H1 (cell line): ENCODE measurements around the gene PAX6. TPM values are rescaled to one million over a fixed set of nuclear protein-coding genes. Genes with fewer than 3 reads are reported as not detected.
A peak's percentile ranks its signal among the peaks of the same experiment; 100 is the strongest.

Experiments
- CTCF ChIA-PET: fragments of 300-600 bp; sonication (Branson Sonifier 250); formaldehyde crosslinking; loops from one replicate; lab custom pipeline; 2021; ENCODE audit not compliant: partially characterized antibody; lab: Charles Lee
- POLR2A ChIA-PET: fragments of 300-600 bp; sonication (Branson Sonifier 250); formaldehyde crosslinking; loops from one replicate; lab custom pipeline; 2021; ENCODE audit warnings: inconsistent platforms; ENCODE audit not compliant: partially characterized antibody; lab: Charles Lee
- DNase-seq, 2 experiments: peaks; one replicate each; pipeline versions ENCODE4 v3.0.0 to v3.0.0-alpha.2; 2010 to 2022; ENCODE audit warnings: low spot score in 2 of 2, low read depth in 1 of 2, mixed read lengths in 1 of 2
- FAIRE-seq: peaks from 2 replicates; lab custom pipeline; 2011; peaks lifted over from hg19 to GRCh38; lab: Jason Lieb, UNC
- H2AFZ ChIP-seq: 2 replicates; pipeline ENCODE4 v1.8.1; 2012; ENCODE audit warnings: low read length, inconsistent platforms
- H2AK5ac ChIP-seq: 2 replicates; pipeline ENCODE4 v1.6.1; 2013; ENCODE audit warnings: low read depth, low read length
- H2BK120ac ChIP-seq: replicated peaks from 2 replicates; pipeline ENCODE3; 2013; ENCODE audit warnings: low read depth, low read length, inconsistent platforms
- H2BK12ac ChIP-seq: 2 replicates; pipeline ENCODE4 v1.6.1; 2013; ENCODE audit warnings: low read depth, low read length
- H2BK15ac ChIP-seq: 2 replicates; pipeline ENCODE4 v1.6.1; 2013; ENCODE audit warnings: low read length
- H2BK20ac ChIP-seq: 2 replicates; pipeline ENCODE4 v1.6.1; 2013; ENCODE audit warnings: low read length
- H2BK5ac ChIP-seq: 2 replicates; pipeline ENCODE4 v1.6.1; 2013; ENCODE audit warnings: low read depth, low read length
- H3K14ac ChIP-seq: 2 replicates; pipeline ENCODE4 v1.6.1; 2013; ENCODE audit warnings: inconsistent platforms; ENCODE audit not compliant: insufficient read length
- H3K18ac ChIP-seq: 2 replicates; pipeline ENCODE4 v1.6.1; 2013; ENCODE audit warnings: low read length; ENCODE audit errors: extremely low read depth
- H3K23ac ChIP-seq: 2 replicates; pipeline ENCODE4 v1.6.1; 2013; ENCODE audit warnings: inconsistent platforms; ENCODE audit not compliant: insufficient read length
- H3K23me2 ChIP-seq: 2 replicates; pipeline ENCODE4 v1.6.1; 2013; ENCODE audit warnings: low read depth, low read length
- H3K27ac ChIP-seq: 2 replicates; pipeline ENCODE4 v1.6.1; 2011; ENCODE audit warnings: low read depth, low read length, inconsistent platforms
- H3K27me3 ChIP-seq, 4 experiments: replicated peaks in 1 of 4; 1 replicate in 1 of 4; 2 replicates in 3 of 4; pipeline versions ENCODE4 v1.6.1 to v1.8.1; 2011 to 2013; ENCODE audit warnings: low read length in 3 of 4, mild to moderate bottlenecking in 3 of 4, inconsistent platforms in 2 of 4, mixed read lengths in 2 of 4, moderate library complexity in 1 of 4; ENCODE audit not compliant: control insufficient read depth in 3 of 4, insufficient read depth in 3 of 4; ENCODE audit errors: extremely low read depth in 1 of 4
- H3K36me3 ChIP-seq, 4 experiments: 2 replicates each; pipeline versions ENCODE4 v1.6.1 to v1.8.1; 2011 to 2013; ENCODE audit warnings: mild to moderate bottlenecking in 4 of 4, low read length in 3 of 4, moderate library complexity in 2 of 4, control low read depth in 1 of 4, inconsistent platforms in 1 of 4; ENCODE audit not compliant: insufficient read depth in 4 of 4, control insufficient read depth in 2 of 4
- H3K4ac ChIP-seq: replicated peaks from 2 replicates; pipeline ENCODE3; 2013; ENCODE audit warnings: low read length, low read depth, mixed read lengths, inconsistent platforms; ENCODE audit not compliant: insufficient read length
- H3K4me1 ChIP-seq, 4 experiments: replicated peaks in 1 of 4; 1 replicate in 1 of 4; 2 replicates in 3 of 4; pipeline versions ENCODE4 v1.6.1 to v1.8.1; 2011 to 2013; ENCODE audit warnings: low read length in 3 of 4, inconsistent platforms in 2 of 4, mixed read lengths in 1 of 4; ENCODE audit not compliant: insufficient read depth in 4 of 4, control insufficient read depth in 3 of 4
- H3K4me2 ChIP-seq, 2 experiments: 2 replicates each; pipeline versions ENCODE4 v1.6.1 to v1.8.1; 2011 to 2013; ENCODE audit warnings: low read depth in 2 of 2, low read length in 2 of 2, control low read depth in 1 of 2, inconsistent platforms in 1 of 2, mild to moderate bottlenecking in 1 of 2; ENCODE audit not compliant: insufficient read depth in 1 of 2
- H3K4me3 ChIP-seq, 4 experiments: fragments of 200-600, 300-600 bp in 1 of 4; sonication (generic), shearing (Covaris generic), sonication (Bioruptor Twin) in 1 of 4; 2 replicates each; pipeline versions ENCODE4 v1.5.1 to v1.8.1; 2011 to 2016; ENCODE audit warnings: low read length in 4 of 4, low read depth in 3 of 4, control low read depth in 2 of 4, inconsistent platforms in 2 of 4, mild to moderate bottlenecking in 2 of 4, mixed read lengths in 1 of 4, moderate library complexity in 1 of 4; ENCODE audit not compliant: insufficient read depth in 2 of 4; ENCODE audit errors: extremely low read depth in 1 of 4
- H3K56ac ChIP-seq: replicated peaks from 2 replicates; pipeline ENCODE3; 2013; ENCODE audit warnings: low read depth, mild to moderate bottlenecking, mixed read lengths, low read length, inconsistent platforms; ENCODE audit not compliant: insufficient read length
- H3K79me1 ChIP-seq: 2 replicates; pipeline ENCODE4 v1.6.1; 2013; ENCODE audit warnings: low read depth, low read length, control low read depth
- H3K79me2 ChIP-seq, 2 experiments: 2 replicates each; pipeline versions ENCODE4 v1.6.1 to v1.8.1; 2012 to 2013; ENCODE audit warnings: low read length in 2 of 2, mild to moderate bottlenecking in 2 of 2, inconsistent platforms in 1 of 2; ENCODE audit not compliant: insufficient read depth in 2 of 2, control insufficient read depth in 1 of 2
- H3K9ac ChIP-seq, 4 experiments: replicated peaks in 1 of 4; 1 replicate in 1 of 4; 2 replicates in 3 of 4; pipeline versions ENCODE4 v1.6.1 to v1.8.1; 2011 to 2013; ENCODE audit warnings: low read depth in 3 of 4, low read length in 3 of 4, control low read depth in 2 of 4, mild to moderate bottlenecking in 2 of 4, moderate library complexity in 2 of 4, inconsistent platforms in 1 of 4; ENCODE audit errors: extremely low read depth in 1 of 4
- H3K9me3 ChIP-seq, 2 experiments: 2 replicates each; pipeline versions ENCODE4 v1.6.1 to v1.8.1; 2012 to 2013; ENCODE audit warnings: mild to moderate bottlenecking in 2 of 2, moderate library complexity in 2 of 2, control low read depth in 1 of 2, inconsistent platforms in 1 of 2, low read depth in 1 of 2, low read length in 1 of 2, mixed read lengths in 1 of 2; ENCODE audit not compliant: insufficient read depth in 2 of 2
- H4K20me1 ChIP-seq, 2 experiments: replicated peaks in 1 of 2; 2 replicates each; pipeline versions ENCODE3 to v1.8.1; 2011 to 2013; ENCODE audit warnings: inconsistent platforms in 2 of 2, low read length in 2 of 2, mild to moderate bottlenecking in 1 of 2; ENCODE audit not compliant: insufficient read depth in 2 of 2, control insufficient read depth in 1 of 2
- H4K5ac ChIP-seq: 2 replicates; pipeline ENCODE4 v1.6.1; 2013; ENCODE audit warnings: low read length, low read depth, mixed read lengths, inconsistent platforms; ENCODE audit not compliant: insufficient read length
- H4K8ac ChIP-seq: 2 replicates; pipeline ENCODE4 v1.8.0; 2013; ENCODE audit warnings: mild to moderate bottlenecking, moderate library complexity, low read length, inconsistent platforms; ENCODE audit not compliant: insufficient read depth; ENCODE audit errors: extremely low read depth
- H4K91ac ChIP-seq: replicated peaks from 2 replicates; pipeline ENCODE3; 2013; ENCODE audit warnings: low read length, mixed read lengths, inconsistent platforms; ENCODE audit not compliant: insufficient read length
- ATF2 ChIP-seq: IDR thresholded peaks from 2 replicates; pipeline ENCODE4 v1.6.1; 2012; ENCODE audit warnings: low read length, inconsistent platforms
- ATF3 ChIP-seq: IDR thresholded peaks from 2 replicates; pipeline ENCODE4 v1.6.1; 2011; ENCODE audit warnings: low read depth, mild to moderate bottlenecking, low read length; ENCODE audit not compliant: insufficient read depth
- EP300 ChIP-seq, 2 experiments: IDR thresholded peaks; 1 replicate in 1 of 2; 2 replicates in 1 of 2; pipeline ENCODE4 v1.6.1; 2011 to 2012; ENCODE audit warnings: low read depth in 2 of 2, low read length in 2 of 2, mild to moderate bottlenecking in 2 of 2, borderline replicate concordance in 1 of 2, inconsistent platforms in 1 of 2, moderate library complexity in 1 of 2
- PHF8 ChIP-seq: fragments of 200-600 bp; sonication (generic); conservative IDR thresholded peaks from 2 replicates; pipeline ENCODE4 v1.7.1; 2012; ENCODE audit warnings: low read depth, mild to moderate bottlenecking, inconsistent platforms, low read length, moderate library complexity
- POLR2AphosphoS5 ChIP-seq: IDR thresholded peaks from 2 replicates; pipeline ENCODE4 v1.6.1; 2011; ENCODE audit warnings: low read depth, low read length
- POU5F1 ChIP-seq: IDR thresholded peaks from 2 replicates; pipeline ENCODE4 v1.6.1; 2011; ENCODE audit warnings: low read depth, mild to moderate bottlenecking, low read length, moderate library complexity
- SIRT6 ChIP-seq: IDR thresholded peaks from one replicate; pipeline ENCODE4 v1.7.1; 2012; ENCODE audit warnings: low read length, inconsistent platforms
- SP1 ChIP-seq: IDR thresholded peaks from 2 replicates; pipeline ENCODE4 v1.6.1; 2011; ENCODE audit warnings: low read depth, low read length
- SUZ12 ChIP-seq: fragments of 200-600 bp; sonication (generic); IDR thresholded peaks from 2 replicates; pipeline ENCODE4 v1.6.1; 2012; ENCODE audit warnings: mild to moderate bottlenecking, inconsistent platforms, low read length, moderate library complexity, mixed read lengths
- TAF1 ChIP-seq: IDR thresholded peaks from 2 replicates; pipeline ENCODE4 v1.6.1; 2011; ENCODE audit warnings: mild to moderate bottlenecking, low read depth, low read length
- USF2 ChIP-seq: IDR thresholded peaks from 2 replicates; pipeline ENCODE4 v1.6.1; 2011; ENCODE audit warnings: low read length, improper control_type of control experiment
- WGBS, 2 experiments: shearing (Covaris generic) in 1 of 2; methylation state at CpG; one replicate each; pipeline versions ENCODE4 v1.1.6 to v1.1.7; 2013 to 2015; ENCODE audit warnings: low lambda C conversion rate in 2 of 2, mixed read lengths in 2 of 2, inconsistent platforms in 1 of 2, low coverage in 1 of 2, missing lambda C conversion rate in 1 of 2; ENCODE audit not compliant: insufficient replicate concordance in 2 of 2, insufficient coverage in 1 of 2, insufficient read length in 1 of 2; ENCODE audit errors: extremely low coverage in 1 of 2, missing lambda C conversion rate in 1 of 2; 5-methylcytosine and 5-hydroxymethylcytosine counted together
- polyA plus RNA-seq, 7 experiments: library from polyadenylated mRNA; depleted of rRNA in 3 of 7; stranded (reverse) in 5 of 7; unstranded in 2 of 7; fragments of >200 nt in 5 of 7; fragments of 200-250 nt in 2 of 7; gene quantifications; 1 replicate in 5 of 7; 2 replicates in 1 of 7; 4 replicates in 1 of 7; pipeline versions ENCODE4 v1.2.1 to v1.2.3, GENCODE V29; 2011 to 2013; ENCODE audit warnings: missing spikeins in 2 of 7, mixed read lengths in 2 of 7
- total RNA-seq: library from RNA; stranded (reverse); fragmentation: NEBNext Ultra II Directional; extraction: Animal tissue kit (Norgen Biotek cat#: 25700); gene quantifications from 2 replicates; pipeline ENCODE4 v1.2.1, GENCODE V29; 2021

The PAX6 gene
- total and polyA plus RNA-seq, 2 of the 8 experiments (the other 6 are each of a cell fraction or from before 2014, with no cell fraction given): 0.30 to 0.65 TPM

GRCh38 chr11:31788085-31788484, 23.0 kb downstream of the PAX6 start:
- H3K9me3 ChIP-seq: no peaks in the 10 kb centered on the region
- no peak overlapping the region for H3K23ac ChIP-seq
- no peaks in the 10 kb centered on the region for H3K4me1 ChIP-seq
- no peak overlapping the region for H3K4me2 ChIP-seq
- no peaks in the 10 kb centered on the region; a peak in 1 of 7 replicates for H3K27me3 ChIP-seq
- WGBS, 2 experiments: 76% methylated on average over 3 of the region's 3 CpGs; no CpG with 5 or more reads in 1 of the 2 experiments
- no peaks in the 10 kb centered on the region for H3K23me2 ChIP-seq
- no peak overlapping the region for H2BK15ac ChIP-seq
- no peak overlapping the region for H3K14ac ChIP-seq
- no peak overlapping the region for H3K4ac ChIP-seq
- H3K9ac ChIP-seq: no peak overlapping the region
- no peak overlapping the region for H2BK120ac ChIP-seq
- no peak overlapping the region for H4K91ac ChIP-seq
- no peaks in the 10 kb centered on the region for H4K20me1 ChIP-seq
- no peak overlapping the region for H3K4me3 ChIP-seq
- H4K8ac ChIP-seq: no peak overlapping the region; the same call in 1 of the 2 replicates
- no peak overlapping the region for H2AFZ ChIP-seq
- ChIA-PET POLR2A (no interaction called here), CTCF (no interaction called here)
- no peak overlapping the region for H3K27ac ChIP-seq
- DNase-seq: no peak
- FAIRE-seq: peak; percentile 42
- no peak overlapping the region for H2AK5ac ChIP-seq
- H3K36me3 ChIP-seq: no peaks in the 10 kb centered on the region
- H2BK20ac ChIP-seq: no peak overlapping the region
- H3K56ac ChIP-seq: no peak overlapping the region
- no peak overlapping the region for H2BK5ac ChIP-seq
- H3K79me2 ChIP-seq: no peaks in the 10 kb centered on the region
- H4K5ac ChIP-seq: no peak overlapping the region
- H3K18ac ChIP-seq: no peak overlapping the region
- no peak overlapping the region for H2BK12ac ChIP-seq
- peaks cover 2% of the 10 kb centered on the region; the same call in 1 of the 2 replicates for H3K79me1 ChIP-seq
- no peak for TF ChIP-seq POU5F1
- no peak for TF ChIP-seq ATF2
- TF ChIP-seq ATF3: no peak
- TF ChIP-seq SIRT6: no peak
- TF ChIP-seq TAF1: no peak
- TF ChIP-seq EP300 (IDR thresholded peaks at IDR 0.05; ENCODE audit: borderline replicate concordance in 1 of 2, low read depth in 2 of 2, low read length in 2 of 2): no peak
- TF ChIP-seq USF2: no peak
- no peak for TF ChIP-seq SP1
- TF ChIP-seq PHF8: no peak
- no peak for TF ChIP-seq POLR2AphosphoS5
- TF ChIP-seq SUZ12: no peak
